Caco-2 (cell line): ENCODE measurements around the gene PLA2G7. TPM values are rescaled to one million over a fixed set of nuclear protein-coding genes. Genes with fewer than 3 reads are reported as not detected.
A peak's percentile ranks its signal among the peaks of the same experiment; 100 is the strongest.

ENCODE experiments used
- BruUV-seq: library from RNA; stranded (reverse); fragments of 400-500 nt; replicated peaks from 2 replicates; lab custom pipeline; 2021; lab: Mats Ljungman, UMichigan
- CTCF ChIA-PET: fragments of 300-600 bp; sonication (Branson Sonifier 250); formaldehyde crosslinking; loops from one replicate; lab custom pipeline; 2022; ENCODE audit warnings: antibody characterized with exemption; lab: Charles Lee
- POLR2A ChIA-PET: fragments of 300-600 bp; sonication (Branson Sonifier 250); formaldehyde crosslinking; loops from one replicate; lab custom pipeline; 2022; ENCODE audit warnings: antibody characterized with exemption; lab: Charles Lee
- DNase-seq, 2 experiments: peaks; one replicate each; pipeline versions ENCODE4 v3.0.0 to v3.0.0-alpha.2; 2020 to 2022
- H3K27me3 ChIP-seq: replicated peaks from 2 replicates; pipeline ENCODE4 v1.6.0; 2011; ENCODE audit warnings: low read length; ENCODE audit not compliant: control insufficient read depth, insufficient read depth
- H3K36me3 ChIP-seq: 2 replicates; pipeline ENCODE4 v1.5.1; 2011; ENCODE audit warnings: low read length; ENCODE audit not compliant: control insufficient read depth, insufficient read depth
- H3K4me1 ChIP-seq: fragments of 250-450 bp; sonication (Bioruptor Pico); 2 replicates; pipeline ENCODE4 v1.5.1; 2020; ENCODE audit warnings: mild to moderate bottlenecking
- H3K4me3 ChIP-seq: 2 replicates; pipeline ENCODE4 v1.5.1; 2011; ENCODE audit warnings: low read depth, mild to moderate bottlenecking, control low read depth, low read length
- H3K9me3 ChIP-seq: fragments of 250-450 bp; sonication (Bioruptor Pico); 2 replicates; pipeline ENCODE4 v1.5.1; 2020; ENCODE audit warnings: mild to moderate bottlenecking, moderate library complexity
- H3K27ac Mint-ChIP-seq: one replicate; pipeline ENCODE4 v1.8.0; 2022; ENCODE audit warnings: mixed read lengths; ENCODE audit not compliant: unreplicated experiment
- H3K27me3 Mint-ChIP-seq: one replicate; pipeline ENCODE4 v1.8.0; 2022; ENCODE audit warnings: mixed read lengths; ENCODE audit not compliant: insufficient read depth, unreplicated experiment
- H3K36me3 Mint-ChIP-seq: one replicate; pipeline ENCODE4 v1.8.0; 2022; ENCODE audit warnings: mild to moderate bottlenecking, mixed read lengths; ENCODE audit not compliant: insufficient read depth, unreplicated experiment
- H3K4me1 Mint-ChIP-seq: one replicate; pipeline ENCODE4 v1.8.0; 2022; ENCODE audit warnings: low read depth, mixed read lengths; ENCODE audit not compliant: unreplicated experiment
- H3K4me3 Mint-ChIP-seq: one replicate; pipeline ENCODE4 v1.8.0; 2022; ENCODE audit warnings: mild to moderate bottlenecking, moderate library complexity, mixed read lengths; ENCODE audit not compliant: unreplicated experiment
- H3K9me3 Mint-ChIP-seq: one replicate; pipeline ENCODE4 v1.8.0; 2022; ENCODE audit warnings: mixed read lengths; ENCODE audit not compliant: unreplicated experiment
- intact Hi-C: fragments of 100-400 bp; cut with micrococcal nuclease; formaldehyde crosslinking; loops from one replicate; pipeline ENCODE4 v1.10.0; 2022; ENCODE audit not compliant: unreplicated experiment
- total RNA-seq: library from RNA; stranded (reverse); gene quantifications from 2 replicates; pipeline ENCODE4 v1.2.3, GENCODE V29; 2022
- TF ChIP-seq, protein P1 (sequence below), 2 experiments: fragments of 200-600 bp in 1 of 2; IDR thresholded peaks; 1 replicate in 1 of 2; 2 replicates in 1 of 2; pipeline versions ENCODE4 v1.5.1 to v1.8.0; 2011 to 2022; ENCODE audit warnings: antibody characterized with exemption in 1 of 2, control low read depth in 1 of 2, inconsistent platforms in 1 of 2, low read depth in 1 of 2, low read length in 1 of 2, mild to moderate bottlenecking in 1 of 2, moderate library complexity in 1 of 2; ENCODE audit not compliant: insufficient read depth in 1 of 2, severe bottlenecking in 1 of 2, unreplicated experiment in 1 of 2

The PLA2G7 gene
- total RNA-seq, 1 experiment from 2014 or later = 0.32 TPM

DNA sequence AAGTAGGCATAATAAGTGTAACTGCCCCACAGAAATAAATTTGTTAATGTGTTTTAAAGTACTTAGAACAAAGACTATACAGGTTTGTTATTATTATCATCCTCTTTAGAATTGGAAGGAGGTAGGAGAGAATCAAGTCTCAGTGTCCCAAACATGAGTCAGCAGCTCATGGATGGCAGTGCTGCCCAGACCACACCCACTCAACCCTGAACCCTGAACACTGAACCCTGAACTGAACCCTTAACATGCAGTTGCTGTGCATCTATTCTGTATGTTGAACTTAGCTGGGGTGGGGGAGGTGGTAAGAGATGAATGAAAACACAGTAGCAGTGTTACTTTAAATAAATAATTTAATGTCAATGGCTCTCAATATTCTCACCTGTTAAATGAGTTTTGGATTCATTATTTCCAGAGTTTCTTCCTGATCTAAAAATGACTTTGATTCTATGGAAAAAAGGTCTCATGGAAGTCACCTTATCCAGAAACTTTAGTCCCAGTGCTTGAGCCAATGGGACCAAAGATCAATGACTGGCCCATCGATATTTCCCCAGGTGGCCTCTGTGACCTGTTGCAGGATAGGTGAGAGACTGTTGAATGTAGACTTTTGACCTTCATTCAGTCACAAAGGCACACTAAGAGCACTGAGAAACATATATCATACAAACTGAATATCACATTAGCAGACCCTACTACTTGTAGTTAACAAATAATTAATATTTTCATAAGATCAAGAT, 8.4 kb upstream of the PLA2G7 start:
- ChIA-PET CTCF (no interaction called here), POLR2A (no interaction called here)
- H3K36me3 ChIP-seq = no peaks in the 10 kb centered on the region
- peaks cover 6% of the 10 kb centered on the region for H3K4me1 Mint-ChIP-seq
- BruUV-seq = no TSS peak
- H3K27me3 Mint-ChIP-seq = peaks cover 9% of the 10 kb centered on the region
- no peaks in the 10 kb centered on the region for H3K9me3 ChIP-seq
- no peak overlapping the region for H3K4me3 Mint-ChIP-seq
- H3K9me3 Mint-ChIP-seq = peaks cover 10% of the 10 kb centered on the region
- no peaks in the 10 kb centered on the region for H3K36me3 Mint-ChIP-seq
- no peaks in the 10 kb centered on the region for H3K4me1 ChIP-seq
- no peak overlapping the region for H3K4me3 ChIP-seq
- no peak overlapping the region for H3K27ac Mint-ChIP-seq
- intact Hi-C loops = no loop called here
- no peaks in the 10 kb centered on the region for H3K27me3 ChIP-seq
- TF ChIP-seq, protein P1, sequence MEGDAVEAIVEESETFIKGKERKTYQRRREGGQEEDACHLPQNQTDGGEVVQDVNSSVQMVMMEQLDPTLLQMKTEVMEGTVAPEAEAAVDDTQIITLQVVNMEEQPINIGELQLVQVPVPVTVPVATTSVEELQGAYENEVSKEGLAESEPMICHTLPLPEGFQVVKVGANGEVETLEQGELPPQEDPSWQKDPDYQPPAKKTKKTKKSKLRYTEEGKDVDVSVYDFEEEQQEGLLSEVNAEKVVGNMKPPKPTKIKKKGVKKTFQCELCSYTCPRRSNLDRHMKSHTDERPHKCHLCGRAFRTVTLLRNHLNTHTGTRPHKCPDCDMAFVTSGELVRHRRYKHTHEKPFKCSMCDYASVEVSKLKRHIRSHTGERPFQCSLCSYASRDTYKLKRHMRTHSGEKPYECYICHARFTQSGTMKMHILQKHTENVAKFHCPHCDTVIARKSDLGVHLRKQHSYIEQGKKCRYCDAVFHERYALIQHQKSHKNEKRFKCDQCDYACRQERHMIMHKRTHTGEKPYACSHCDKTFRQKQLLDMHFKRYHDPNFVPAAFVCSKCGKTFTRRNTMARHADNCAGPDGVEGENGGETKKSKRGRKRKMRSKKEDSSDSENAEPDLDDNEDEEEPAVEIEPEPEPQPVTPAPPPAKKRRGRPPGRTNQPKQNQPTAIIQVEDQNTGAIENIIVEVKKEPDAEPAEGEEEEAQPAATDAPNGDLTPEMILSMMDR (IDR thresholded peaks at IDR 0.05; ENCODE audit: insufficient read depth in 1 of 2, low read depth in 1 of 2, low read length in 1 of 2, severe bottlenecking in 1 of 2, unreplicated experiment in 1 of 2) = no peak
- DNase-seq = no peak

DNA sequence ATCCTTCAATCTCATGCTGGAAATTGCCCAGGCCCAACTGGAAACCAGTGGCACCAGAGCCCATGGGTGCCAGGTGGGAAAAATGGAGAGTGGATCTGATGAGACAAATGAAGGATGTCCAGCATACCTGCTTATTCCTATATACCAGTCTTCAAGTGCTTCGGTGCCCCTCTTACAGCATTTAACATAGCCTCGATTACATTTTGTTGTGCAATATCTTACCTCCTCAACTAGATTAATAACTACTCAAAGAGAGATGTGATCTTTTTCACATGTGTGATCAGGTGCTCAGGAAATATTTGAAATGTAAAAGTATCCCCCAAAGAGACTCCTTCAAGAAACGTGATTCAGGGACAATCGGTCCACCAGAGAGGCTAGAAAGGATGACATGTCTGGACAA, 6.7 kb upstream of the PLA2G7 start:
- Mint-ChIP-seq H3K27ac (no peak overlapping the region), H3K4me1 (peaks cover 6% of the 10 kb centered on the region), H3K4me3 (no peak overlapping the region), H3K27me3 (peaks cover 16% of the 10 kb centered on the region), H3K9me3 (peaks cover 10% of the 10 kb centered on the region), H3K36me3 (no peaks in the 10 kb centered on the region)
- Histone ChIP-seq H3K9me3 (no peaks in the 10 kb centered on the region), H3K36me3 (no peaks in the 10 kb centered on the region), H3K4me3 (no peak overlapping the region), H3K27me3 (no peaks in the 10 kb centered on the region), H3K4me1 (no peaks in the 10 kb centered on the region)
- intact Hi-C loops = no loop called here
- BruUV-seq = no TSS peak
- TF ChIP-seq, protein P1 (IDR thresholded peaks at IDR 0.05; ENCODE audit: insufficient read depth in 1 of 2, low read depth in 1 of 2, low read length in 1 of 2, severe bottlenecking in 1 of 2, unreplicated experiment in 1 of 2) = no peak
- DNase-seq = no peak
- ChIA-PET CTCF (no interaction called here), POLR2A (no interaction called here)

DNA sequence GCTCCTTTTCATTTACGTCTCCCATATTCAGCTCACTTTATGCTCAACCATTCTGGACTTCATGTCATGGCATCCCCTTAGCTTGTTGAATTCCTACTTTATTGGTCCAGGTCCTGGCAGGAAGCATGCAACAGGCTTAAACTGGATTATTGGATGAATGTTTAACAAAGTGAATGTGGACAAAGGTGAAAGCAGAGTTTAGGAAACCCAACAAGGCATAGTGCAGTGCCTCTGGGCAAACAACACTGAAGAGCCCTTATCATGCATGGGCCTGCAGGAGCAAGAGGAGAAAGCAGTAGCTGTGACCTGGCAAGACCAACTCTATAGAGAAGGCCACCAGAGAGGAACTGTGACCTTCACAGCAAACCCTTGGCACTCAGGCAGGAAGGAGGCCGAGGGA, 6.3 kb upstream of the PLA2G7 start:
- no peak overlapping the region for H3K27ac Mint-ChIP-seq
- H3K36me3 Mint-ChIP-seq = no peaks in the 10 kb centered on the region
- Histone ChIP-seq H3K4me1 (no peaks in the 10 kb centered on the region), H3K27me3 (no peaks in the 10 kb centered on the region; the same call in 1 of the 2 replicates), H3K9me3 (no peaks in the 10 kb centered on the region), H3K4me3 (no peak overlapping the region), H3K36me3 (no peaks in the 10 kb centered on the region)
- BruUV-seq = no TSS peak
- POLR2A ChIA-PET = no interaction called here
- CTCF ChIA-PET = interaction anchor here (0.7 kb wide), 1 partner anchor 39 kb away, joined by 3 read pairs; no protein-coding TSS in a partner anchor
- TF ChIP-seq, protein P1 (IDR thresholded peaks at IDR 0.05; ENCODE audit: insufficient read depth in 1 of 2, low read depth in 1 of 2, low read length in 1 of 2, severe bottlenecking in 1 of 2, unreplicated experiment in 1 of 2) = no peak
- peaks cover 6% of the 10 kb centered on the region for H3K4me1 Mint-ChIP-seq
- DNase-seq = peak in 1 of 2 experiments; percentile 31
- peaks cover 10% of the 10 kb centered on the region for H3K9me3 Mint-ChIP-seq
- peaks cover 16% of the 10 kb centered on the region for H3K27me3 Mint-ChIP-seq
- intact Hi-C loops = no loop called here
- no peak overlapping the region for H3K4me3 Mint-ChIP-seq
